ENCODE data around the gene COQ8A.

The COQ8A gene

DNA sequence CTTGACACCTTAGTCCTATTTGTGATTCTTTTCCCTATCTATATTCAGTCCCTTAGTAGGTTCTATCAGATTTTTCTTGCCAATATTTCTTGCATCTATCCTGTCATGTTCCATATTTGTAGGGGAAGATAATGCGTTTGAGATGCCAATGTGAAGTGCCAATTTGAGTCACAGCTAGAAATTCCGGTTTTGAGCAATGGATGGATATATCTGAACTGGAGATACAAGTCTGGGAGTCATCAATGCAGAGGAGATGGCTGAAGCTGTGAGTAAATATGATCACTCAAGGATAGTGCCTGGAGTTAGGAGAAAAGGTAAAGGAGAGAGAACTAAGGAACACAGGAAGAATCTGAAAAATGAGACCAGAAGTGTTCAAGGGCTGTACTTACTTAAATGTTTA is 93.8 kb downstream of the COQ8A start:
- DNase-seq: no peak

DNA sequence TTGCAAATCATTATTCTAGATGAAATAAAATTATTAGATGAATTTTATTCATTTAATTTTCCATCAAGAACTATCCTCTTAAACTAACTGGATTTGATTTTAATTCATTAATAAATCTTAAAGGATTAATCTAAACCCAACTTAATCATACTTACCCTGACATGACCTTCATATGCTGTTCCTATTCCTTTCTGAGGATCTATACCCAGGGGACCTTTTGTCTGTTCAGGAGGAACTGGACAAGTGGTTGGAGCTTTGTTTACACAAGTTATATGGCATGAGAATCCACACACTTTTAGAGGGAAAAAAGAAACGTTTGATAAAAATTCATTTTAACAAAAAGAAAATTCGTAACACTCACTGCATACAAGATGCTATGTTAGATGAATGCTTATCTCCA is 95.2 kb downstream of the COQ8A start:
- no peak for DNase-seq

DNA sequence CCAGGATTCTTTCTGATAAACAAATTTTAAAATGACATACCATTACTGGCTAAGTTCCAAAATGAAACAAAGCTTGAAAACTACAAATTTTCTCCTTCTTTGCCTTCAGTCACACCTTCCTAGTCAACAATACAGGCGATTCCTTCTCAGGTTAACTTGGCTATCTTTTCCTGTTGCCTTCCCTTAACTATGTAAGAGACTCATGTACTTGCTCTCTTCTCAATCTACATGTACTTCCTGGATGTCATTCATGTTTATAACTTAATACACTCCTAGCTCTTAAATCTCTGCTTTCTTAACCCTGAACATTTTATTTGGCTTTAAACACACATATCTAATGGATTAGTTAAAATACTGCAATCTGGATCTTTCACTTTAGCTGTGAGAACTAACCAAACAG is 97.0 kb downstream of the COQ8A start:
- no peak for DNase-seq
